AG09319 (cell line): ENCODE results near the gene TMEM263.

Experiments
- DNase-seq: peaks from one replicate; pipeline ENCODE4 v3.0.0-alpha.2; 2010; ENCODE audit warnings: low read depth; ENCODE audit errors: extremely low read depth
- TF ChIP-seq, protein P1 (sequence below): IDR thresholded peaks from 2 replicates; pipeline ENCODE4 v1.5.1; 2011; ENCODE audit warnings: low read depth, mild to moderate bottlenecking, inconsistent platforms, low read length, moderate library complexity

Gene TMEM263

DNA sequence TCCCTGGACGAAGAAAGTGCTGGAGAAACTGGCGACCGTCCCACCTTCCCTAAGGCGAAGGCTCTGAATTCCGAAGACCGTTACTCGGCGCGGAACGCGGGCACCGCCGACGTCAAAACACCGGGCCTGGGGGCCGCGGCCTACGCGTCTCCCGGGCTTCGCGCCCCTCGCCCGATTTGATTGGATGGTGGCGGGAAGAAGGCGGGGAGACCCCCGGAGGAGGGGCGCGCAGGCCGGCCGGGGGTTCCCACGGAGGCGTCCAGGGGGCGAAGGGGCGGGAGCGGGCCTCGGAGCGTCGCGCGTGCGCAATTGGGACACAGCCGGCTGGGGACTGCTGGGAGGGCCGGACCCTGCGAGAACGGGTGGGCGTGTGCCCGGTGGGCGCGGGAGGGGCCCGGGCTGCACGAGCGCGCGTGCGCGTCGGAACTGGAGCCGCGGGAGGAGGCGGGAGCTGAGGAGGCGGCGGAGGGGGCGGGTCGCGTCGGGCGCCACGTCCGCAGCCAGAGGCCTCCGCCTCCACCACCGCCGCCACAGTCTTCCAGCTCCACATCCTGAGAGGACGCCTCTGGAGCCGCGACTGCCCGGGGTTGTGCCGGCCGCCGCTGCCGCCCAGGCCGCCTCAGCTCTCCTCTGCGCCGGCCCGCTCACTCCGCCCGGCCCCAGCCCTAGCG lies at the start of gene TMEM263:
TSS of gene TMEM263 (plus strand) at position 531 of the 671 bp plus-strand sequence. CDS start 11,210 bp downstream, outside the sequence.
- TF ChIP-seq, protein P1, sequence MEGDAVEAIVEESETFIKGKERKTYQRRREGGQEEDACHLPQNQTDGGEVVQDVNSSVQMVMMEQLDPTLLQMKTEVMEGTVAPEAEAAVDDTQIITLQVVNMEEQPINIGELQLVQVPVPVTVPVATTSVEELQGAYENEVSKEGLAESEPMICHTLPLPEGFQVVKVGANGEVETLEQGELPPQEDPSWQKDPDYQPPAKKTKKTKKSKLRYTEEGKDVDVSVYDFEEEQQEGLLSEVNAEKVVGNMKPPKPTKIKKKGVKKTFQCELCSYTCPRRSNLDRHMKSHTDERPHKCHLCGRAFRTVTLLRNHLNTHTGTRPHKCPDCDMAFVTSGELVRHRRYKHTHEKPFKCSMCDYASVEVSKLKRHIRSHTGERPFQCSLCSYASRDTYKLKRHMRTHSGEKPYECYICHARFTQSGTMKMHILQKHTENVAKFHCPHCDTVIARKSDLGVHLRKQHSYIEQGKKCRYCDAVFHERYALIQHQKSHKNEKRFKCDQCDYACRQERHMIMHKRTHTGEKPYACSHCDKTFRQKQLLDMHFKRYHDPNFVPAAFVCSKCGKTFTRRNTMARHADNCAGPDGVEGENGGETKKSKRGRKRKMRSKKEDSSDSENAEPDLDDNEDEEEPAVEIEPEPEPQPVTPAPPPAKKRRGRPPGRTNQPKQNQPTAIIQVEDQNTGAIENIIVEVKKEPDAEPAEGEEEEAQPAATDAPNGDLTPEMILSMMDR: no peak
- DNase-seq: peak; percentile 95

DNA sequence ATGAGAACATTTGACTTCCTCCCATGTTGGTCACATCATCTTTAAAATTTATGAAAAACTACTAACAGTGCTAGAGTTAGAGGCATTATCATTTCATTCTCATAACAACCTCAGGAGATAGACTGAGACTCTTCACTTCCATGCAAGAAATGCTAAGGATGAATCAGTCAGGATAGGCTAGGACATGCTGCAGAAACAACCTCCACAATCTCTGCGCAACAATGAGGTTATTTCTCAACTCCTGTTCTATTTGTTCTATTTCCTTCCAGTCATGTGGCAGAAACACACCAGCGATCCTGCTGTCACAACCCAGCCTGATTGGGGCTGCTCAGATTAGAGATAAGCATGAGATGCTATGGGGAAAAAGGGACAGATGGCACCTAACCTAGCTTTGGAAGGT lies 49.0 kb upstream of the TMEM263 start:
- no peak for DNase-seq
- TF ChIP-seq, protein P1: no peak

DNA sequence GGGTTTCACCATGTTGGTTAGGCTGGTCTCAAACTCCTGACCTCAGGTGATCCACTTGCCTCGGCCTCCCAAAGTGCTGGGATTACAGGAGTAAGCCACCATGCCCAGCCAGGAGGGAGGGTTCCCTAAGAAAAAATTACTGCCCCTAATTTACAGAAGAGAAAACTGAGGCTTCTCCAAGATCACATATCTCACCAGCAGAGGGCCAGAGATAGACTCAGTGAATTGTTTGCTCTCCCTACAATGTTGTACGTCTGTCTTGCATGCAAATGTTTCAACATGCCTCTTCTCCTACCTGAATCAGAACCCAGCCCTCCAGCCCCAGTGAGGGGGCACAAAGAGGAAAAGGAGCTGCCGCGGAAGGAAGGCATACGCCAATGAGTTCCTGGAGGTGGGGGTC lies 48.3 kb upstream of the TMEM263 start:
- DNase-seq: no peak
- TF ChIP-seq, protein P1: no peak

DNA sequence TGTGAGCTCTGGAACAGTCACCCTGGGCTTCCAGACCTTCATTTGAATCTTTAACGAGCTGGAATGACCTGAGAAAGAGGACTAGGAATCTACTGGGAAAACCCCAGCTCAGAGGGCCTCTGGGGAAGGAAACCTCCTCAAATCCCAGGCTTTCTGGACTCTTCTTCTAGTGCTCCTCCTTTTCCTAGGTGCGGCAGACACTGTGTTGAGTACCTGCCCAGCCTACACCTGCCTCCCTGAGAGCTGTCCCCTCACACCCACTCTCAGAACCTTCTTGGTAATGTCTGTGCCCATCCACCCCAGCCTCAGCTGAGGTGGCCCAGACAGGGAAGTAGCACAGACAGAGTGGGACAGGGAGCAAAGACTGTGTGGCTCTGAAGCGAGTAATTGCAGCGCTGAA lies 47.9 kb upstream of the TMEM263 start:
- TF ChIP-seq, protein P1: no peak
- no peak for DNase-seq

DNA sequence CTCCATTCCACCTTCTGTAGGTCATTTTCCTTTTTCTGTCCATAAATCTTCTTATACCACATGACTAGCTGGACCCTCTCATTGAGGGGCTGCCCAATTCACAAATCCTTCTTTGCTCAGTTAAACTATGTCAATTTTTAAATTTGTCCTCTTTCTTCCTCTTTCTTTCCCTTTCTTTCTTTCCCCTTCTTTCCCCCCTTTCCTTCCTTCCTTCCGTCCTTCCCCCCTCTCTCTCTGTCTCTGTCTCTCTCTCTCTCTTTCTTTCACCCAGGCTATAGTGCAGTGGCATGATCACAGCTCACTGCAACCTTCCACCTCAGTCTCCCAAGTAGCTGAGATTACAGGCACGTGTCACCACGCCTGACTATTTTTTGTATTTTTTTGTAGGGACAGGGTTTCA lies 47.1 kb upstream of the TMEM263 start:
- TF ChIP-seq, protein P1: no peak
- DNase-seq: no peak

DNA sequence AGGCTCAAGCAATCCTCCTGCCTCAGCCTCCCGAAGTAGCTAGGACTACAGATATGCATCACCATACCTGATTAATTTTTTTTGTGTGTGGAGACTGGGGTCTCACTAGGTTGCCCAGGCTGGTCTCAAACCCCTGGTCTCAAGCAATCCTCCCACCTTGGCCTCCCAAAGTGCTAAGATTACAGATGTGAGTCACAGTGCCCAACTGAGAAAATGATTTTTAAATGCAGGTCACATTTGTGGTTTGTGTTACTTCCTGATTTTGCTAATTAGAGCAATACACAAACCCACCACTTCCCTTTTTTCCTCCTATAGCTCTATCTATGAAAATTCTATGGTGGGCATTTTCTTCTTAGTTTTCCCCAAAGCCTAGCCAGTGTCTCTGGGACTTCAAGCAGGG lies 45.5 kb upstream of the TMEM263 start:
- TF ChIP-seq, protein P1: no peak
- no peak for DNase-seq

DNA sequence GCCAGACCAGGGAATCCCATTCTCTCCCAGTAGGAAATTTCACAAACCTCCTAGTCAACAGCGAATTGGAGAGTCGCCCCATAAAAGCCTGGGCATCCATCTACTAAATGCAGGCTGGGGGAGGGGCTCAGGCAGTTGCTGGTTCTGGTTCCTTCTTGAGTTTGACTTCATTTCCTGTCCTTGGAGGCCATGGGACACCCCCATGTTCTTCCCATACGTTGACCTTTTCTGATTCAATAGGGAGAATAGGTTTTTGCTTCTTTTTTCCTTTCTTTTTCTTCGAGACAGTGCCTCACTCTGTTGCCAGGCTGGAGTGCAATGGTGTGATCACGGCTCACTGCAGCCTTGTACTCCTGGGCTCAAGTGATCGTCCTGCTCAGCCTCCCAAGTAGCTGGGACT lies 44.1 kb upstream of the TMEM263 start:
- no peak for DNase-seq
- TF ChIP-seq, protein P1: no peak
